ENCODE measurements around the gene CSRNP3. TPM values are rescaled to one million over a fixed set of nuclear protein-coding genes. Genes with fewer than 3 reads are reported as not detected.
"Not testable (repeated sequence)": the region's sequence is repeated elsewhere in the genome, so short reads cannot be mapped to it uniquely, and the experiment has no call there.

The CSRNP3 gene
- total RNA-seq, 1 donor from 2014 or later: 1.6 TPM

DNA sequence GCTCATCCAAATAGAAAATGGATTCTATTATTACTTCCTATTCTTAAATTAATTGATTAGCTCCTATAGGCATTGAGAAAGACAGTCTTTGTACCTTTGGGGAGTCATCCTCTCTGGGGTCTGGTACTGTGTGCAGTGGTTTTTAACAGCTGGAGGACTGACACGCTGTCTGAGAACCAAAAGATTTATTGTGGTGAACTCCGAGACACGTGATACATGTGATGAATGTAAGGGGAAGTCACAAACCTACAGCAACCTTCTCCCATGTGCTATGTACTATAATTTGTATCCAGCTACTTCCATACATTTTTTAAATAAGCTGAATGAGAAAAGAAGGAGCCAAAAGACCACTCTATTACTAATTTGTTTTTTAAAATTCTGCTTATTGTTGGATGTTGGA, 190.9 kb downstream of the CSRNP3 start:
- TF ChIP-seq, protein P1, sequence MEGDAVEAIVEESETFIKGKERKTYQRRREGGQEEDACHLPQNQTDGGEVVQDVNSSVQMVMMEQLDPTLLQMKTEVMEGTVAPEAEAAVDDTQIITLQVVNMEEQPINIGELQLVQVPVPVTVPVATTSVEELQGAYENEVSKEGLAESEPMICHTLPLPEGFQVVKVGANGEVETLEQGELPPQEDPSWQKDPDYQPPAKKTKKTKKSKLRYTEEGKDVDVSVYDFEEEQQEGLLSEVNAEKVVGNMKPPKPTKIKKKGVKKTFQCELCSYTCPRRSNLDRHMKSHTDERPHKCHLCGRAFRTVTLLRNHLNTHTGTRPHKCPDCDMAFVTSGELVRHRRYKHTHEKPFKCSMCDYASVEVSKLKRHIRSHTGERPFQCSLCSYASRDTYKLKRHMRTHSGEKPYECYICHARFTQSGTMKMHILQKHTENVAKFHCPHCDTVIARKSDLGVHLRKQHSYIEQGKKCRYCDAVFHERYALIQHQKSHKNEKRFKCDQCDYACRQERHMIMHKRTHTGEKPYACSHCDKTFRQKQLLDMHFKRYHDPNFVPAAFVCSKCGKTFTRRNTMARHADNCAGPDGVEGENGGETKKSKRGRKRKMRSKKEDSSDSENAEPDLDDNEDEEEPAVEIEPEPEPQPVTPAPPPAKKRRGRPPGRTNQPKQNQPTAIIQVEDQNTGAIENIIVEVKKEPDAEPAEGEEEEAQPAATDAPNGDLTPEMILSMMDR (conservative IDR thresholded peaks at IDR 0.05; ENCODE audit: low read depth, low read length): no peak
- no peak for DNase-seq (ENCODE audit: low read depth)
- H3K4me3 ChIP-seq (ENCODE audit: low read depth, low read length): no peak overlapping the region

- no peak overlapping the region for H3K4me3 ChIP-seq (ENCODE audit: low read depth, low read length)
- TF ChIP-seq, protein P1 (conservative IDR thresholded peaks at IDR 0.05; ENCODE audit: low read depth, low read length): no peak
- no peak for DNase-seq (ENCODE audit: low read depth)
Observed at GRCh38 chr2:165662720-165663119, 193.2 kb downstream of the CSRNP3 start.

GRCh38 chr2:165665614-165666013, 196.1 kb downstream of the CSRNP3 start:
- no peak overlapping the region for H3K4me3 ChIP-seq (ENCODE audit: low read depth, low read length)
- TF ChIP-seq, protein P1 (conservative IDR thresholded peaks at IDR 0.05; ENCODE audit: low read depth, low read length): no peak
- no peak for DNase-seq (ENCODE audit: low read depth)

- H3K4me3 ChIP-seq (ENCODE audit: low read depth, low read length); DNase-seq (ENCODE audit: low read depth): not testable (repeated sequence)
Observed at GRCh38 chr2:165666073-165666472, 196.6 kb downstream of the CSRNP3 start.

- no peak overlapping the region for H3K4me3 ChIP-seq (ENCODE audit: low read depth, low read length)
- no peak for DNase-seq (ENCODE audit: low read depth)
- TF ChIP-seq, protein P1 (conservative IDR thresholded peaks at IDR 0.05; ENCODE audit: low read depth, low read length): no peak
Observed at GRCh38 chr2:165666605-165667004, 197.1 kb downstream of the CSRNP3 start.

- TF ChIP-seq, protein P1 (conservative IDR thresholded peaks at IDR 0.05; ENCODE audit: low read depth, low read length): no peak
- DNase-seq (ENCODE audit: low read depth): no peak
- no peak overlapping the region for H3K4me3 ChIP-seq (ENCODE audit: low read depth, low read length)
Observed at GRCh38 chr2:165667375-165667774, 197.9 kb downstream of the CSRNP3 start.

GRCh38 chr2:165674780-165675179, 205.3 kb downstream of the CSRNP3 start:
- no peak for DNase-seq (ENCODE audit: low read depth)
- no peak overlapping the region for H3K4me3 ChIP-seq (ENCODE audit: low read depth, low read length)
- TF ChIP-seq, protein P1 (conservative IDR thresholded peaks at IDR 0.05; ENCODE audit: low read depth, low read length): no peak

All from epithelial cell of proximal tubule (primary cell).